NCI-H2227 (cell line): ENCODE results near the gene PHAF1.

Experiments
- DNase-seq: peaks from one replicate; lab custom pipeline; 2025; ENCODE audit not compliant: unreplicated experiment; lab: John Stamatoyannopoulos, UW

The PHAF1 gene

DNA sequence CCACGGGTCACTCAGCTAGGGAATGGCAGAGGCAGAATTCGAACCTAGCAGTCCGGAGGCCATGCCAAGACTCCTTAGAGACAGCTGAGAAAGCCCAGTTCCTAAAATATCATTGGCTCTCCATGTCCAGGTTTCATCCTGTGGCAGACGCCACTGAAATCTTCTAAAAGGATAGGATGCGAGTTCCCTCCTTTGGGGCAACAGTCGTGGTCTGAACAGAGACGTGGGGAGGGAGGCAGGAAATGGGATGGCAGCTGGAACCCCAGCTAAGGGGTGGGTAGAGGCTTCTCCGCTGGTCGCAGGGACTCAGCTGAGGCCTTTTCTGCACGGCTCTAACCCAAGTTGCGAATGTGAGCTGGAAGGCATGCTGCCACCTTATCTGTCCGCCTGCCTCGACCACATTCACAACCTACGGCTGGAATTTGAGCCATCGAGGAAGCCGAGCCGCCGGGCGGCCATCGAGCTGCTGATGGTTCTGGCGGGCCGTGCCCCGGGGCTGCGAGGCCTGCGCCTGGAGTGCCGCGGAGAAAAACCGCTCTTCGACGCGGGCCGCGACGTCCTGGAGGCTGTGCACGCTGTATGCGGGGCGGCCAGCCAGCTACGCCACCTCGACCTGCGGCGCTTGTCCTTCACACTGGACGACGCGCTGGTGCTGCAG lies 52.9 kb downstream of the PHAF1 start:
- no peak for DNase-seq

DNA sequence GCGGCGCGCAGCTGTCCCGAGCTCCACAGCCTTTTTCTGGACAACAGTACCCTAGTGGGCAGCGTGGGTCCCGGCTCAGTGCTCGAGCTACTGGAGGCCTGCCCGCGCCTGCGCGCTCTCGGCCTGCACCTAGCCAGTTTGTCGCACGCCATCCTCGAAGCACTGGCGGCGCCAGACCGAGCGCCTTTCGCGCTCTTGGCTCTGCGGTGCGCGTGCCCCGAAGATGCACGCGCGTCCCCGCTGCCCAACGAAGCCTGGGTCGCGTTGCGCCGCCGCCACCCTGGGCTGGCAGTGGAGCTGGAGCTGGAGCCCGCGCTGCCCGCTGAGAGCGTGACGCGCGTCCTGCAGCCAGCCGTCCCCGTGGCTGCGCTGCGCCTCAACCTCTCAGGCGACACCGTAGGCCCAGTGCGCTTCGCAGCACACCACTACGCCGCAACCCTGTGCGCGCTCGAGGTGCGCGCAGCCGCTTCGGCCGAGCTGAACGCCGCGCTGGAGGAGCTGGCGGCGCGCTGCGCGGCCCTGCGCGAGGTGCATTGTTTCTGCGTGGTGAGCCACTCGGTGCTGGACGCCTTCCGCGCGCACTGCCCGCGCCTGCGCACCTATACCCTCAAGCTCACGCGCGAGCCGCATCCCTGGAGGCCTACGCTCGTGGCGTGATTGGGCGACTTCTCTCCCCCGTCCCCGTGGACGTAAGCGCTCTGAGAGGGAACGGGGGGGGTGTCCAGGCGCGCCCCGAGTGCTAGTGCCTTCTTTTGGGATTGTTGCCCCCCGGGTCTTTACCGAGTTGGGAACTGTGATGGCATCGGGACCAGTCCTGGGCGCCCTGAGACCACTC lies 53.6 kb downstream of the PHAF1 start:
- DNase-seq, result peak; percentile 46

DNA sequence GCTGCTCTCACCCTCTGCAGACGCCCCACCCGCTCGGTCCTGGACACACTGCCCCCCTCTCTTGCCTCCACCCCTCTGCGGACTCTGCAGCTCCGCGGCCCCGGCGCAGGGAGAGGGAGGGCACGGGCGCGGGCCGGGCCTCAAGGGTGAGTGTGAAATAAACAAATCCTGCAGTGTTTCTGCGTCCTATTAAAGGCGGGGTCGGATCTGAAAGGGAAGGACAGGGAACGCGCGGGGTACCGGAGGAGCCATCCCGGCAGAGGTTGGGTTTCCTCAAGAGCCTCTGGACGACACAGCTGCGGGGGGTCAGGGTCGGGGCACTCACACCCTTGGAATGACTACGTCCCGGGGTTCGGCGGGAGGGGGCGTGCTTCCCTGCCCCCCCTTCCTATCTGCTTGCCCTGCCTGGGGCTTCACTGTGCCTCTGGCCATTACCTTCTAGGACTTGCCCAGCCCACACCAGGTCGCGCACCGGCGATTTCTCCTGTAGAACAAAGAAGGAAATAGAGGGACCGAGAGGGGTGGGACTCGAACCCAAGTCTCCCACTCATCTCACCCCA lies 54.3 kb downstream of the PHAF1 start:
- no peak for DNase-seq

DNA sequence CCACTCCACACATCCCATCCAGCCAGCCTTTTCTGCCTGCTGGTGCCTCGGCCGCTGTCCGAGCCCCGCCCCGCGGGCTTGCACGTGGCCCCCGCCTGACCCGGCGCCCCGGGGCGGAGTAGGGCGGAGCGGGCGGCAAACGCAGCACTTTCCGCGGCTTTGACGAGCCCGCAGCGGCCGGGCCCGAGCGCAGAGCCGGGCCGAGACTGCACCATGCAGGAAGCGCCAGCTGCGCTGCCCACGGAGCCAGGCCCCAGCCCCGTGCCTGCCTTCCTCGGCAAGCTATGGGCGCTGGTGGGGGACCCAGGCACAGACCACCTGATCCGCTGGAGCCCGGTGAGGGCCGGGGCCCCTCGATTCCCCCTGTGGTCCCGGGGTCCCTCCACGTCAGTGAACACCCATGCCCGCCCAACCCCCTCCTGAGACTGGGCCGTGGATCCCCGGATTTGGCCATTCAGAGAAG lies 54.9 kb downstream of the PHAF1 start, which contains the start of gene HSF4:
HSF4 (plus strand) TSS at position 147 of the 463 bp plus-strand sequence; CDS start at position 214, 67 bp downstream.
- no peak for DNase-seq

DNA sequence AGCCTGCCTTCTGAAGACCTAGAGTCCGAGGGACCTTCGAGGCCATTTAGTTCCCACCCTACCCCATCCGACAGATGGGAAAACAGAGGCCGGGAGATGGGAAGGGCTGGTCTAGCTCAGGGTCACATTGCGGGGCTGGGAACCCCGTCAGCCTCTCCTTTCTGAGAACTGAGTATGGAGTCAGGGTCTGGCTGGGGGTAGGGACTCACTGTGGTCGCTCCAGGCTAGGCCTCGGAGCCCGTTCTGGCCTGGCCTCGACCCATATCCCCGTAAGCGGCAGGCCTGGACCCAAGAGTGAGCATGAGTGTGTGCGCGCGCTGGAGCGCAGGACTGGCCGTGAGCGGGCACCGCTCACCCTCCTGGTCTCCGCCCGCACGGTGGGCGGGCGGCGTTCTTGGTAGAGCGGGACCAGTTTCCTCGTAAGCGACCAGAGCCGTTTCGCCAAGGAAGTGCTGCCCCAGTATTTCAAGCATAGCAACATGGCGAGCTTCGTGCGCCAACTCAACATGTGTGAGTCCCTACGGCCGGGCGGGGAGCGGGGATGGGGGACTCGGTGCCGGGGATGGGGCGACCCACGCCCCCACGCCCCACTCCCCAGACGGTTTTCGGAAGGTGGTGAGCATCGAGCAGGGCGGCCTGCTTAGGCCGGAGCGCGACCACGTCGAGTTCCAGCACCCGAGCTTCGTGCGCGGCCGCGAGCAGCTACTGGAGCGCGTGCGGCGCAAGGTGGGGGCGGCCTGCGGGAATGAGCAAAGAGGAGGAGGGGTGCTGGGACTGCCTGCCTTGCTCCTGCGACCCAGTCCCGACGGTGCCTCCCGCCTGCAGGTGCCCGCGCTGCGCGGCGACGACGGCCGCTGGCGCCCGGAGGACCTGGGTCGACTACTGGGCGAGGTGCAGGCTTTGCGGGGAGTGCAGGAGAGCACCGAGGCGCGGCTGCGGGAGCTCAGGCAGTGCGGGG lies 55.7 kb downstream of the PHAF1 start:
- DNase-seq, result no peak

DNA sequence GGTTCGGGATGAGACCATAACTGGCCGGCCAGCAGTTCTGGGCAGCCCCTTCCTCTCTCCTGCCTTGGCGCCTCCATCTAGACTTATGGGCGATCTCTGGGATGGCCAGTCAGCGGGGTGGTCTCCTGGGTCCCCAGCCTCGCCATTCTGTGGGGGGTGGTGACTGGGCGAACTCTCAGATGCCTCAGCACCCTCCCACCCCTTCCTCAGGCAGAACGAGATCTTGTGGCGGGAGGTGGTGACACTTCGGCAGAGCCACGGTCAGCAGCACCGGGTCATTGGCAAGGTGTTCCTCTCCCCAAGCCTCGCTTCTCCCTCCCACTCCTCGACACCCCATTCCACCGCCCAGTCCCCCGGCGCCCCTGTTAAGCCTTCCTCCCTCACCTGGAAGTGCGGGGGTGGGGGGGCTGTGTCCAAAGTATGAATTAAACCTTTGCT lies 56.4 kb downstream of the PHAF1 start:
- no peak for DNase-seq

DNA sequence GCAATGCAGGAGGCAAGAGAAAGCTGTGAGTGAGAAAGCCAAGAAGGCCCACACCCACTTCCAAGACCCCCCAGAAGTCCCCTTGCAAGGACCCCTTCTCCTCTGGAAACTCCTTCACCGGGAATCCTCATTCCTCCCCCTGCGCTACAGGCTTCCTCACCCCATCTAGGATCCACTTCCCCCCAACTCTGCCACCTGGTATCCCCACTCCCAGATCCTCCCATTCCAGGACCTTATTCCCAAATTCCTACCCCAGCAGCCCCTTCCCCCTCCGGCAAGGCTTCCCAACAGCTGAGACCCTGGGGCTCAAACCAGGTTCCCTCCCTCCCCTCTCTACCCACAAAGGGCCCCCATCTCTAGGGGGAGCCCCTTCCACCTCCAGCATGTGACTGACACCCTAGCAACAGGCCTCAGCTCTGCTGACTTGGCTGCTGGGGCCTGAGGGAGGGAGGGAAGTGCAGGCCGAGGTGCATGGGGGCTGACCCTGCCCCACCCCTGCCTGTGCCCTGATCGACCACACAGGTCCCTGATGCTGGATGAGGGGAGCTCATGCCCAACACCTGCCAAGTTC lies 56.9 kb downstream of the PHAF1 start:
- no peak for DNase-seq

DNA sequence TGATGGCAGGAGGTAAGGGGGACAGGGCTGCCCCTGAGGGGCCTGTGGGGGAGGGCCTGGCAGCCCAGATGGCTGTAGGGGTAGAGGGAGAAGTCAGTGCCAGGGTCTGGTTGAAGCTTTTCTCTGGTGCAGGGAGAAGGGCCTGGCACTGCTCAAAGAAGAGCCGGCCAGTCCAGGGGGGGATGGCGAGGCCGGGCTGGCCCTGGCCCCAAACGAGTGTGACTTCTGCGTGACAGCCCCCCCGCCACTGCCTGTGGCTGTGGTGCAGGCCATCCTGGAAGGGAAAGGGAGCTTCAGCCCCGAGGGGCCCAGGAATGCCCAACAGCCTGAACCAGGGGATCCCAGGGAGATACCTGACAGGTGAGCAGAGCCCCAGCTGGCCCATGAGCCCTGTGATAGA lies 57.8 kb downstream of the PHAF1 start:
- no peak for DNase-seq

DNA sequence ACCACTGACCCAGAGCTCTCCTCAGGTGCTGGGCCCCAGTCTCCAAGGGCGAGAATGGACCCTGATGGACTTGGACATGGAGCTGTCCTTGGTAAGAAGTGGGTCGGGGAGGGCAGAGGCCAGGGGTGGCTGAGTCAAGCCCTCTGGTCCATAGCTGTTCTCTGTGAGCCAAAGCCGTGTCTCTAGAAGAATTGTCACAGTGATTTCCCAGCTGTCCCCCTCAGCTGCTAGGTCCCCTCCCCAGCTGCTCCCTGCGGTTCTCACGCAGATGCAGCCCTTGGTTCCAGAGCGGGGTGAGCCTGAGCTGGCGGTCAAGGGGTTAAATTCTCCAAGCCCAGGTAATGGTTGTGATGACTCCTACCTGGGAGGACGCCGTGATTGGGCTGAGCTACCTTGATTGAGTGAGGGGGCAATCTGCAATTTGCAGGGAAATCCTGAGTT lies 59.3 kb downstream of the PHAF1 start:
- DNase-seq, result no peak

DNA sequence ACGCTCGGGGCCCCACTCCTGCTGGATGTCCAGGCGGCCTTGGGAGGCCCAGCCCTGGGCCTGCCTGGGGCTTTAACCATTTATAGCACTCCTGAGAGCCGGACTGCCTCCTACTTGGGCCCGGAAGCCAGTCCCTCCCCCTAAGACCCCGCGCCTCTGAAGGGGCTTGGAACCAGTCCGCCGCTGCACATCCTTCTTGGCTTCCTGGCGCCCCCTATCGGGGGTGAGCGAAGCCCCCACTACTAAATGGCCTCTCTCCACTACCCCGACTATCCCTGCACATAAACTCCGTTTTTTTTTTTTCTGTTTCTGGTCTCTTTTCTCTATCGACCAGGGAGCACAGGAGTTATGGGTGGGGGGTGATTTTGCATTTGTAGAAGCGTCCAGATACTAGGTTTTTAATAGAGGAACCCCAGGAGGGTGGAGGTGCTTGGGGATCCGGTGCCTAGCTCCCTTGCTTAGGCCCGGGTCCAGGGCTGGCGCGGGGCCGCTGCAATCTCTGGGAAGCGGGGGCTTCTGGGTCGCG lies 60.0 kb downstream of the PHAF1 start:
- DNase-seq, result peak; percentile 79

DNA sequence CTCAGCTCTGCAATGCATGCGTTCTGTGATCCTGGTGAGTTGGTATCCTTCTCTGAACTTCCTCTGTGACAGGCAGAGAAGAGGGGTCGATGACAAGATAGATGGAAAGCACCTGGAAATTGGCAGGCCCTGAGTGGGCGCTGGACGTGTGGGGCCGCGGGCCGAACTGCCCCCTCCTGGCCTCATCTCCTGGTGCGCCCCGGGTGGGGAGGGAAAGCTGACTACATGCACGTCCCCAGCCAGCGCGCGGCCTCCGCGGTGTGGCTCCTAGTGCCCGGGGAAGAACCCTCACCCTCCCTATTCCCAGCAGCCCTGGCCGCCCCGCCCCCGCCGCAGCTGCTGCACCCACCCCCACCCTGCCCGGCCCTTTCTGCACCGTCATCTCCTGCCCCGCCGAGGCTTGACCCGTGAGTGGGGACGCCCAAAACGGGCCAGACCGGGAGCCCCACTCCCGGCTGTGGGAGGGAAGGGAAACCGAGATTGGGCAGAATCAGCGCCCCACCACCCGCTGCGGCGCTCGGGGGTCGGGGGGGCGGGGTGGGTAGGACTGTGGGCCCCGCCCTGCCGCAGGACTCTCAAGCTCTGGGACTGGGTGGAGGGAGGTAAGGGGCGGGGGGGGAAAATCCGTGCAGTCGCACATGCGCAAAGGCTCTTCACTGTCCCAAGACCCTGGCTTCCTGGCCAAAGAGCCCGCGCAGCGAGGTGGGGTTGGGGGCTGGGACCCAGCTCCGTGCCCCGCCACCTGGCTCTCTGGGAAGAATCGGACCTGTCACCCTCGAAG lies 60.6 kb downstream of the PHAF1 start, which contains the start of gene NOL3:
NOL3 (plus strand) TSS at position 371 of the 781 bp plus-strand sequence.
- DNase-seq, result peak; percentile 89

DNA sequence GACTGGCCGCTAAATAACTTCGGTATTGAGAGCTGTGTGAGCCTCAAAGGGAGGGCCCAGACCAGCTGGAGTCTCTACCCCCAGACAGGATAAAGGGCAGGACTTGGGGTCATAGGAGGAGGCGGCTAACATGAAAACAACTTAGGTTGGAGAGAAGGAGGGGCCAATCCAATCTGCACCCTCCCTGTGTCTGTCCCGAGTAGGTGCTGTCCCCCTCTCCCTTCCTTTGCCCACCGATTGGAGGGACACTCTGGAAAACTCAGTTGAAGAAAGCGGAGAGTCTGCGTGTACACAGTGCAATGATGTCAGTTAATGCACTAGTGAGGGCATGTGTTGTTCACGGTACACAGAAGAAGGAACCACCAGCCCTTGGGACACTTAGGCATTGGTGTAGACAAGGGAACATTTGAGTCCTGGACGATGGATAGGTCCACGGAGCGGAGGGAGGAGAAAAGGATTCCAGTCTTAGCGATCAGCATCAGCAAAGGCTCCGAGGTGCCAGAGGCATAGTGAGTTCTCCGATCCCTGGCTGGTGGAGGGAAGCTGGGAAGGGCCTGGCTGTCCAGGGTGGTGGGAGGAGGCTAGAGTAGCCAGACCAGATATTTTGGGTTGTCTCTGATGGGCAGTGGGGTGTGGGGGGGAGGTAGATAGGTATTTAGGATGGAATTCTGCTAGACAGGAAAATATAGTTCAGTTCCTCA lies 61.4 kb downstream of the PHAF1 start:
- DNase-seq, result peak; percentile 45

DNA sequence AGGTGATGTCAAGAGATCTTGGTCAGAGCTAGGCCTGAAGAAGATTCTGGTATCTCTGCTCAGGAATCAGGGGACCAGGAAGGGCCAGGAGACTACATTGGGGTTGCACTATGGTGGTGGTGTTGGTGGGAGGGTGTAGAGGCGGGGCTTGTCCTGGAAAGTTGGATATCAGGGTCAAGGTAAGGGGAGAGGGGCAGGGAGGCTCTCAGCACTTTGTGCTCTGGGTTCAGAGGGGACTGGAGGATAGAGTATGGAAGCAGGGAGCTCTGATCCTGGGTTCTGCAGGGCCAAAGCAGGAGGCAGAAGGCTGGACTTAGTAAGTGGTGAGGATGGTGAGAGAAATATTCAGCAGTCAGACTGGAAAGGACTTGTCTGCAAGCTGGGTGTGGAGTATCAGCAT lies 63.6 kb downstream of the PHAF1 start:
- no peak for DNase-seq

DNA sequence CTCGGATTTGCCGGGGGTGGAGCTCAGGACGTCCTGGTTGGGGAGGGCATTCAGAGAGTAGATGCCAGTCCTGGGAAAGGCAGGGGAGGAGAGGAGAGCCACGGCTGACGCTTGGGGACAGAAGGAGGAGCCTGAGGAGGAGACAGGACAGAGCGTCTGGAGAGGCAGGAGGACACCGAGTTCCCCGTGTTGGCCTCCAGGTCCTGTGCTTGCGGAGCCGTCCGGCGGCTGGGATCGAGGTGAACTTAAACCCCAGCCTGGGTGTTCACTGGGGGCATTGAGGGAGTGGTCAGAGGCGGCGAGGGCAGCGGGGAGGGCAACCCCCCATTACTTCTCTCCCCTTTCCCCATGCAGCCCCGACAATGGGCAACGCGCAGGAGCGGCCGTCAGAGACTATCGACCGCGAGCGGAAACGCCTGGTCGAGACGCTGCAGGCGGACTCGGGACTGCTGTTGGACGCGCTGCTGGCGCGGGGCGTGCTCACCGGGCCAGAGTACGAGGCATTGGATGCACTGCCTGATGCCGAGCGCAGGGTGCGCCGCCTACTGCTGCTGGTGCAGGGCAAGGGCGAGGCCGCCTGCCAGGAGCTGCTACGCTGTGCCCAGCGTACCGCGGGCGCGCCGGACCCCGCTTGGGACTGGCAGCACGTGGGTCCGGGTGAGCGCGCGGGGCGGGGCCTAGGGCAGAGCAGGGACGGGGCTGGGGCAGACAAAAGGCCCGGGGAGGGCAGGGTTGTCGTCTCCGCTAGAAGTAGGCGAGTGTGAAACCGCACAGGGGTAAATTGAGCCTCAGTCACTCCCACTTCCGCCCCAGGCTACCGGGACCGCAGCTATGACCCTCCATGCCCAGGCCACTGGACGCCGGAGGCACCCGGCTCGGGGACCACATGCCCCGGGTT lies 64.3 kb downstream of the PHAF1 start:
- DNase-seq, result peak; percentile 85

DNA sequence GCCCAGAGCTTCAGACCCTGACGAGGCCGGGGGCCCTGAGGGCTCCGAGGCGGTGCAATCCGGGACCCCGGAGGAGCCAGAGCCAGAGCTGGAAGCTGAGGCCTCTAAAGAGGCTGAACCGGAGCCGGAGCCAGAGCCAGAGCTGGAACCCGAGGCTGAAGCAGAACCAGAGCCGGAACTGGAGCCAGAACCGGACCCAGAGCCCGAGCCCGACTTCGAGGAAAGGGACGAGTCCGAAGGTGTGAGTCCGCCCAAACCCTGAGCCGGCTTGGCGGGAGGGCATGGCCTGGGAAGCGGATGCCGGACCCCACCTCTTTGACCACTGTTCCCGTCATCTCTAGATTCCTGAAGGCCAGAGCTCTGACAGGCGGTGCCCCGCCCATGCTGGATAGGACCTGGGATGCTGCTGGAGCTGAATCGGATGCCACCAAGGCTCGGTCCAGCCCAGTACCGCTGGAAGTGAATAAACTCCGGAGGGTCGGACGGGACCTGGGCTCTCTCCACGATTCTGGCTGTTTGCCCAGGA lies 65.0 kb downstream of the PHAF1 start:
- no peak for DNase-seq

DNA sequence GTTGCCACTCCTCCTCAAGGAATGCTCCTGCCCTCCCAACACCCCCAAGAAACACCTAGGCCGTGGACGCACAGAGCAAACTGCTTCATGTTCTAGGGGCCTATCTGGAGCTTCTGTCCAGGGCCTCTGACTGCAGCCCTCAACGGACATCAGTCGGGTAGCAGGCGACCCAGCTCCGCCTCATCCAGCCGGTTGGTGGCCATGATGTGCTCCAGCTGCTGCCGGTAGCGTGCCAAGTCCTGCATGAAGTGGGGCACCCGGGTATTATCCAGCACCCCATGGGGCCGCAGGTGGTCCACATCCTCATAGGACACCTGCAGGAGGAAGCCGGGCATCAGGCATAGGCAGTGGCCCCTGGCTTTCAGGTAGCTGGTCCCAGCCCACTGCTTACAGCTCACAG lies 66.9 kb downstream of the PHAF1 start:
- DNase-seq, result no peak
